ENCODE measurements around the gene PROM1. TPM values are rescaled to one million over a fixed set of nuclear protein-coding genes. Genes with fewer than 3 reads are reported as not detected.

PROM1 gene
- polyA plus RNA-seq, 3 donors from 2014 or later: 0.11 to 0.16 TPM; not detected in 1

GRCh38 chr4:16117164-16117563, 33.3 kb upstream of the PROM1 start:
- Mint-ChIP-seq H3K27ac (no peak overlapping the region), H3K27me3 (ENCODE audit: low read depth in 3 of 3) (peaks cover 2 to 13% (median 3%) of the 10 kb centered on the region in 3 donors), H3K36me3 (no peaks in the 10 kb centered on the region), H3K9me3 (no peaks in the 10 kb centered on the region), H3K4me3 (no peak overlapping the region), H3K4me1 (peaks cover 0 to 4% of the 10 kb centered on the region in 2 donors)
- no peak for DNase-seq

GRCh38 chr4:16116493-16116990, 32.7 kb upstream of the PROM1 start:
- no peaks in the 10 kb centered on the region for H3K9me3 Mint-ChIP-seq
- H3K4me1 Mint-ChIP-seq: no peaks in the 10 kb centered on the region
- H3K36me3 Mint-ChIP-seq: no peaks in the 10 kb centered on the region
- H3K4me3 Mint-ChIP-seq: no peak overlapping the region
- H3K27ac Mint-ChIP-seq: no peak overlapping the region
- no peak for DNase-seq
- H3K27me3 Mint-ChIP-seq (ENCODE audit: low read depth in 3 of 3): peaks cover 2 to 15% (median 3%) of the 10 kb centered on the region in 3 donors

DNA sequence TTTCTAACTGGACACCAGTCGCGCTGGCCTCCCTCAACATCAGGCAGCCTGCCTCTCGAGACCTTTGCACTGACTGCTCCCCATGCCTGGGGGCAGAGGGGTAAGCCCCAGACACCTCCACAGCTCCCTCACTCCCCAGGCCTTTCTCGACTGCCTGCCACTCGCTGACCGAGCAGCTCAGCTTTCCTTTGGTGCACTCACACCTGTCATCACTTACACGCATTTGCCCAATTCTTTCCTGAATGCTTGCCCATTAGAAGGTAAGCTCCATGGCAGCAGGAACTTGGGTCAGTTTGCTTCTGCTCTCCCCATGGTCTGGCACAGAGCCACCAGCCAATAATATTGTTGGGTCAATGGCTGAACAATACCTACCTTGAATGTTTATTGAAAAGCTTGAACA, 32.2 kb upstream of the PROM1 start:
- no peaks in the 10 kb centered on the region for H3K9me3 Mint-ChIP-seq
- H3K4me3 Mint-ChIP-seq: no peak overlapping the region
- DNase-seq: no peak
- no peak overlapping the region for H3K27ac Mint-ChIP-seq
- no peaks in the 10 kb centered on the region for H3K4me1 Mint-ChIP-seq
- H3K36me3 Mint-ChIP-seq: no peaks in the 10 kb centered on the region
- H3K27me3 Mint-ChIP-seq (ENCODE audit: low read depth in 3 of 3): peaks cover 0 to 15% (median 3%) of the 10 kb centered on the region in 3 donors

DNA sequence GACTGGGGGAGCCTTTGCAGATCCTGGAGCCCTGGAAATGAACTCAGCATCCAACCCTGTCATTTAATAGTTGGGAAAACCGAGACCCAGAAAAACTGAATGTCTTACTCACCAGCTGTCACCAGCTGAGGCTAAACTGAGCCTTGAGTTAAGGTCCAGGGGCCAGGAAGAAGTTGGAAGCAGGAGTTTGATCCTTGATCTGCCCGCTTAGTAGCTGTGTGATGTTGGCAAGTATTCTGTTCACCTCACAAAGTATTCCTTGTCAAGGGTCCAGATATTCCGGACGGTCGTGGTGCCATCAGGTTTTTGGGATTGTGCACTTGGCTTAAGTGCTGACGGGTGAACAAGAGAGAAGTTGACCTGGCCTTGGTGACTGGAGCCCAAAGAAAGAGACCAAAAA, 30.7 kb upstream of the PROM1 start:
- Mint-ChIP-seq H3K36me3 (no peaks in the 10 kb centered on the region), H3K27ac (no peak overlapping the region), H3K27me3 (ENCODE audit: low read depth in 3 of 3) (peaks cover 0 to 15% (median 2%) of the 10 kb centered on the region in 3 donors), H3K4me1 (no peaks in the 10 kb centered on the region), H3K4me3 (no peak overlapping the region), H3K9me3 (no peaks in the 10 kb centered on the region)
- DNase-seq: no peak

DNA sequence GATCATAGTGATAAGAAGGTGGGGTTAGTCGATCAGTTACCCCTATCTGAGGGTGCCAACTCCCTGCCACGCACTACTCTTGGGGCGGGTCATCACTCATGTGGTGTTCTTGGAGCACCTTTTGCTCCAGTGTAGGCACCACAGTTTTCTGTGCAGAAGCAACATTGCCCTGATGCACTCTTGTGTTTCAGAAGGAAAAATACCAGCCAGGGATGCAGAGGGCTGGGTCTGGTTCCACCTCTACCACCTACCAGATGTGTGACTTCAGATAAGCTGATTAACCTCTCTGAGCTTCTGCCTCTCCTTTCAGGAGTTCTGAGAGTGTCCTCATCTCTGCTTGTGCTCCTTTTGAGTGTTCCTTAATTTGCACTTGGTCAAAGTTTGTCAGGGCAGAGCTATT, 29.9 kb upstream of the PROM1 start:
- no peaks in the 10 kb centered on the region for H3K36me3 Mint-ChIP-seq
- H3K9me3 Mint-ChIP-seq: no peaks in the 10 kb centered on the region
- H3K4me3 Mint-ChIP-seq: no peak overlapping the region
- no peak for DNase-seq
- no peaks in the 10 kb centered on the region for H3K4me1 Mint-ChIP-seq
- H3K27me3 Mint-ChIP-seq (ENCODE audit: low read depth in 3 of 3): peaks cover 0 to 11% (median 2%) of the 10 kb centered on the region in 3 donors
- no peak overlapping the region for H3K27ac Mint-ChIP-seq

DNA sequence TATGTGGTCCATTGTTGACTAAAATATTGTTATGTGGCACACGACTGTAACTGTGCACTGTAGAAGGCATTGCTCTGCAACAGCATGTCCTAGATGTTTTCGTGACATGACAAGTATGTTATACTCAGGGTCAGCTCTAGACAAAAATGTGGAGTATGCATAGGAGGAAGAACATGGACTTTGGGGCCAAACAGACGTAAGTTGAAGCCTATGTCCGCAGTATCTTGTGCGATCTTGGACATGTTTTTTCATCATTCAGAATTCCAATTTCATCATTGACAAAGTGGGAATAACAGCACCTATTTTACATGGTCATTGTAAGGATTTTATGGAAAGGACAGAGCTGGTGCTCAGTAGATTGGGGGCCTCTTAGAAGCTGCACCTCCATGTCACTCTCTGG, 27.7 kb upstream of the PROM1 start:
- H3K4me3 Mint-ChIP-seq: no peak overlapping the region
- H3K4me1 Mint-ChIP-seq: no peaks in the 10 kb centered on the region
- H3K27me3 Mint-ChIP-seq (ENCODE audit: low read depth in 3 of 3): peaks cover 3 to 8% (median 5%) of the 10 kb centered on the region in 3 donors
- H3K9me3 Mint-ChIP-seq: no peaks in the 10 kb centered on the region
- H3K36me3 Mint-ChIP-seq: no peaks in the 10 kb centered on the region
- H3K27ac Mint-ChIP-seq: no peak overlapping the region
- DNase-seq: no peak

GRCh38 chr4:16110661-16111290, 27.0 kb upstream of the PROM1 start:
- H3K9me3 Mint-ChIP-seq: no peaks in the 10 kb centered on the region
- peaks cover 3 to 8% (median 5%) of the 10 kb centered on the region in 3 donors for H3K27me3 Mint-ChIP-seq (ENCODE audit: low read depth in 3 of 3)
- H3K4me3 Mint-ChIP-seq: no peak overlapping the region
- no peak overlapping the region for H3K27ac Mint-ChIP-seq
- no peak for DNase-seq
- H3K4me1 Mint-ChIP-seq: no peaks in the 10 kb centered on the region
- no peaks in the 10 kb centered on the region for H3K36me3 Mint-ChIP-seq

- Mint-ChIP-seq H3K4me1 (no peaks in the 10 kb centered on the region), H3K27me3 (ENCODE audit: low read depth in 3 of 3) (peaks cover 3 to 6% (median 5%) of the 10 kb centered on the region in 3 donors), H3K27ac (no peak overlapping the region), H3K9me3 (no peaks in the 10 kb centered on the region), H3K36me3 (no peaks in the 10 kb centered on the region), H3K4me3 (no peak overlapping the region)
- no peak for DNase-seq
Measured at GRCh38 chr4:16110199-16110598, 26.4 kb upstream of the PROM1 start.

DNA sequence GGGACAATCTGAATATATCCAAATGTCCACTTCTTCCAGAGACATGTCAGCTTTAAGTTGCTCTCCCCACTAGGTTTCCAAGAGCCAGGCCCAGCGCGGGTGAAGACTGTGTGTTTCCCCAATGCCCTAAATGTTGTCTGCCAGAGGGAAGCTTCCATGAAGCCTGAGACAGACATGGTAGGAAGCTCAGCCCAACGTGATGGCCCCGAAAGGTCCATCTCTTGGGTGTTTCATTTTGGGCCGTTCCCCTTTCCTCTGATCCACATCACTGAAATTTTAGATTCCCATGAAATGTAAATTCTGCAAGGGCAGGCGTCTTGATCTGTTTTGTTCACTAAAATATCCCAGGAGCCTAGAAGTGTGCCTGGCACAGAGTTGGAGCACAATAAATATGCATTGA, 25.4 kb upstream of the PROM1 start:
- H3K27ac Mint-ChIP-seq: no peak overlapping the region
- no peaks in the 10 kb centered on the region for H3K9me3 Mint-ChIP-seq
- no peaks in the 10 kb centered on the region for H3K36me3 Mint-ChIP-seq
- no peak overlapping the region for H3K4me3 Mint-ChIP-seq
- DNase-seq: no peak
- no peaks in the 10 kb centered on the region for H3K4me1 Mint-ChIP-seq
- peaks cover 3 to 7% (median 5%) of the 10 kb centered on the region in 3 donors for H3K27me3 Mint-ChIP-seq (ENCODE audit: low read depth in 3 of 3)

DNA sequence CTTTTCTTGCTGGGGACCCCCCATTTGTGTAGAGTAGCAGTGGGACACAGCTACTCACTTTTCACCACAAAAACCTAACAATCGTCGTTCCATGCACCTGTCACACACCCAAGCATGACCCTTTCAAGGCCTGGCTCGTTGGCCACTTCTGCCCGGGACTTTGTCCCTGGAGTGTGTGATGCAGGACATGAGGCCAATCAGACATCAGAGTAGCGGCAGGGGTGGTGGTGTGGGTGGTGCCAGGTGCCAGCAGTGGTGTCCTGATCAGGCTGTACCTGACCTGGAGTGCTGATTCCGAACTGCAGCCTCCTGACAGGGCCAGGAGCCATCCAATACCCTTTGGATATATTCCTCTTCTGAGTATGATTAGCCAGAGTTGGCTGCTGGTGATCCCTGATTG, 23.1 kb upstream of the PROM1 start:
- H3K27ac Mint-ChIP-seq: no peak overlapping the region
- H3K4me1 Mint-ChIP-seq: no peaks in the 10 kb centered on the region
- H3K27me3 Mint-ChIP-seq (ENCODE audit: low read depth in 3 of 3): peaks cover 4 to 5% (median 5%) of the 10 kb centered on the region in 3 donors
- no peaks in the 10 kb centered on the region for H3K36me3 Mint-ChIP-seq
- H3K9me3 Mint-ChIP-seq: no peaks in the 10 kb centered on the region
- no peak overlapping the region for H3K4me3 Mint-ChIP-seq
- DNase-seq: no peak

GRCh38 chr4:16104520-16104919, 20.7 kb upstream of the PROM1 start:
- Mint-ChIP-seq H3K4me3 (no peak overlapping the region), H3K36me3 (no peaks in the 10 kb centered on the region), H3K9me3 (no peaks in the 10 kb centered on the region), H3K4me1 (no peaks in the 10 kb centered on the region), H3K27me3 (ENCODE audit: low read depth in 3 of 3) (peaks cover 5 to 11% (median 7%) of the 10 kb centered on the region in 3 donors), H3K27ac (no peak overlapping the region)
- DNase-seq: no peak

- Mint-ChIP-seq H3K36me3 (no peaks in the 10 kb centered on the region), H3K9me3 (no peaks in the 10 kb centered on the region), H3K27ac (no peak overlapping the region), H3K4me1 (no peaks in the 10 kb centered on the region), H3K27me3 (ENCODE audit: low read depth in 3 of 3) (peaks cover 2 to 10% (median 9%) of the 10 kb centered on the region in 3 donors), H3K4me3 (no peak overlapping the region)
- DNase-seq: no peak
Measured at GRCh38 chr4:16102356-16102755, 18.5 kb upstream of the PROM1 start.

DNA sequence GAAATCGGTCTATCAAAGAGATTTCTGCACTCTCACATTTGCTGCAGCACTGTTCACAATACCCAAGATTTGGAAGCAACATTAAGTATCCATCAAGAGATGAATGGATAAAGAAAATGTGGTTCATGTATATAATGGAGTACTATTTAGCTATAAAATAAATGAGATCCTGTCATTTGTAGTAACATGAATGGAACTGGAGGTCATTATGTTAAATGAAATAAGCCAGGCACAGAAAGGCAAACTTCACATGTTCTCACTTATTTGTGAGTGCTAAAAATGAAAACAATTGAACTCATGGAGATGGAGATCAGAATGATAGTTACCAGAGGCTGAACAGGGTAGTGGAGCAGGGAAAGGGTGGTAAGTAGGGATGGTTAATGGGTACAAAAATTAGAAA, 17.0 kb upstream of the PROM1 start:
- Mint-ChIP-seq H3K9me3 (no peaks in the 10 kb centered on the region), H3K4me3 (no peak overlapping the region), H3K4me1 (no peaks in the 10 kb centered on the region), H3K27ac (no peak overlapping the region), H3K27me3 (ENCODE audit: low read depth in 3 of 3) (peaks cover 2 to 13% (median 9%) of the 10 kb centered on the region in 3 donors), H3K36me3 (no peaks in the 10 kb centered on the region)
- no peak for DNase-seq

DNA sequence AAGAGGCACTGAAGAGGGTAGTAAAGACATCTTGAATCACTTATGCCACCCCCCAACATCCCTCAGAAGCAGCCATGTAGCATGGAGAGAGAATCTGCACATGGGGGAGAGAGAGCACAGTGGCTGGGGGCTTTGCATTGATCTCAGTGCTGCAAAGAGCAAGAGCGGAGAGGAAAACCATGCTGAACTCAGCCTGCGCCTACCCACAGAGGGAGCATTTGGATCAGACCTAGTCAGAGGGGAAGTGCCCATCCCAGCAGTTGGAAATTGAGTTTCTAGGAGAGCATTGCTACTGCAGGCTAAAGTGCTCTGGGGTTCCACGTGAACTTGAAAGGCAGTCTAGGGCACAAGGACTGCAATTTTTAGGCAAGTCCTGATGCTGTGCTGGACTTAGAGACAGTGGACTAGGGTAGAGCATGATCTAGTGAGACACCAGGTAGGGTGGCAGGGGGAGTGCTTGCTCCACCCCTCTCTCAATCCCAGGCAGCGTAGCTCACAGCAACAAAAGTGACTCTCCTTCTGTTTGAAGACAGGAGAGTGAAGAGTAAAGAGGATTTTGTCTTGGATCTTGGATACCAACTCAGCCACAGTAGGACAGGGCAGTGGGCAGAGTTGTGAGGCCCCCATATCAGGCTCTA, 9.0 kb upstream of the PROM1 start:
- Mint-ChIP-seq H3K4me1 (no peaks in the 10 kb centered on the region), H3K27me3 (ENCODE audit: low read depth in 3 of 3) (peaks cover 2 to 16% (median 8%) of the 10 kb centered on the region in 3 donors), H3K9me3 (no peaks in the 10 kb centered on the region), H3K4me3 (no peak overlapping the region), H3K36me3 (no peaks in the 10 kb centered on the region), H3K27ac (no peak overlapping the region)
- DNase-seq: no peak
